ENCODE results near the gene CELF2.

The CELF2 gene

DNA sequence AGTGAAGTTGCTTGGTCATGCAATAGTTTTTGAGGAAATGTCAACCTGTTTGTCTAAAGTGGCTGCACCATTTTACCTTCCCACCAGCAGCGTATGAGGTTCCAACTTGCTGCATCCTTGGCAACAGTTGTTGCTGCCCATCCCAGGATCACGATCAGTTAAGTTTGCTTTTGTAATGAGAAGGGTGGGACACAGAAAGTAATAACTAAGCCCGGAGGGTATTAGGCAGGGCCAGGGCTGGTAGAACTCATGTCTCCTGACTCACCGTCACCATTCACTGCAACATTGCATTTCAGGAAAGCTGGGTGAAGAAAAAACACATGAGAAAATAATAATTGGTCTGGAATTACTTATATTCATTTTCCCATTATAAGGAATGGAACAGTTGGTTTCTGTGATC lies 25.4 kb downstream of the CELF2 start:
- Histone ChIP-seq H3K4me1 (ENCODE audit: insufficient read depth, low read length) (no peaks in the 10 kb centered on the region), H3K9me3 (ENCODE audit: low read length) (peaks cover 7% of the 10 kb centered on the region), H2AFZ (ENCODE audit: low read depth, low read length) (no peak overlapping the region), H3K4me3 (ENCODE audit: low read length) (no peak overlapping the region), H3K27me3 (ENCODE audit: insufficient read depth, low read length) (no peaks in the 10 kb centered on the region), H3K36me3 (ENCODE audit: insufficient read depth, low read length) (peaks cover 7% of the 10 kb centered on the region)

DNA sequence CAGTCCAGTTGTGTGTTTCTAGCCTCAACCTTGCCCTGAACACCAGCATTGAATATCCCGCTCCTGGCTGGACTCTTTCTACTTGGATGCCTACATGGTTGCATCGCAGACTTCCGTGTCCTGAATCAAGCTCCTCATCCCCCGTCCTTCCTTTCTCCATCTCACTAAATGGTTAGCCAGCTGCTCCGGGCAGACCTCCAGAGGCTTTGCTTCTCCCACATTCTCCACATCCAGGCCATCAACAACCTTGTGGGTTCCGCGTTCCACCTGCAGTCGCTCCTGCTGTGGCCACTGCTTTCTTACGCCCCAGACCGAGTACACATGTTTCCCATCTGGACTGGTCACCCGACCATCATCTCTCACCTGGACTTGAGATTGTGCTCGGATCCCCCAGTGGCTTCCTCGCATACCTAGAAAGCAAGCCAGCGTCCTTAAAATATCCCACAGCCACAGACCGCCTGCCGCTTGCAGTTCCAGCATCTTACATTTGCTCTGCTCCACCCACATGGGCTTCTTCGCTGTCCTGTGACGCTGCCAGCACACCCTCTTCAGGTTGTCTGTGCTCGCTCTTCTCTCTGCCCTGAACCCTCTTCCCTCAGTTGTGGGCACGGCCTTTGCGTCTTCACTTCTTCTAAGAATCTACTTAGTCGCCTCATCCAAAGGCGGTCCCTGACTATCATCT lies 25.9 kb downstream of the CELF2 start:
- Histone ChIP-seq H3K4me3 (ENCODE audit: low read length) (no peak overlapping the region), H3K36me3 (ENCODE audit: insufficient read depth, low read length) (peaks cover 7% of the 10 kb centered on the region), H2AFZ (ENCODE audit: low read depth, low read length) (no peak overlapping the region), H3K27me3 (ENCODE audit: insufficient read depth, low read length) (no peaks in the 10 kb centered on the region), H3K4me1 (ENCODE audit: insufficient read depth, low read length) (no peaks in the 10 kb centered on the region), H3K9me3 (ENCODE audit: low read length) (peaks cover 7% of the 10 kb centered on the region)

GRCh38 chr10:11045487-11045886 lies 27.8 kb downstream of the CELF2 start:
- no peak overlapping the region for H3K4me3 ChIP-seq (ENCODE audit: low read length)
- H3K9me3 ChIP-seq (ENCODE audit: low read length), result peaks cover 7% of the 10 kb centered on the region
- no peaks in the 10 kb centered on the region for H3K4me1 ChIP-seq (ENCODE audit: insufficient read depth, low read length)
- H3K36me3 ChIP-seq (ENCODE audit: insufficient read depth, low read length), result peaks cover 7% of the 10 kb centered on the region
- no peak overlapping the region for H2AFZ ChIP-seq (ENCODE audit: low read depth, low read length)
- H3K27me3 ChIP-seq (ENCODE audit: insufficient read depth, low read length), result no peaks in the 10 kb centered on the region

GRCh38 chr10:11045995-11046775 lies 28.5 kb downstream of the CELF2 start:
- Histone ChIP-seq H3K27me3 (ENCODE audit: insufficient read depth, low read length) (no peaks in the 10 kb centered on the region), H3K4me1 (ENCODE audit: insufficient read depth, low read length) (no peaks in the 10 kb centered on the region), H3K4me3 (ENCODE audit: low read length) (no peak overlapping the region), H3K36me3 (ENCODE audit: insufficient read depth, low read length) (peaks cover 7% of the 10 kb centered on the region), H3K9me3 (ENCODE audit: low read length) (peaks cover 7% of the 10 kb centered on the region), H2AFZ (ENCODE audit: low read depth, low read length) (no peak overlapping the region)

DNA sequence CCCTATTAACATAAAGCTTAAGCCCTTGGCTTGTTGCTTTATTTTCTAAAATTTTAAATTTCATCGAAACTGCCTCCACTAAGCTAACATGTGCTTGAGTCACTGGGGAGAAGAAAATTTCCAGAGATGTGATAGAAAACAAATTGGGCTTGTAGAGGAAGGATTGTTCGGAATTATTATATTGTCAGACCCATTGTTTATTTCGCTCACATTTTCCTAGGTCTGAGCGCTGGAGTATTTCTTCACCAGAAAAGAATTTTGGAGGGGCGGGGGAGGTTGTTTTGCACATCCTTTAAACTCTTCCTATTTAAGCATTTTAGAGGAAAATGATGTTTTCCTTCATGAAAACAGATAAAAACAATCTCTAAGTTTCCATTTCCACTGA lies 29.1 kb downstream of the CELF2 start:
- Histone ChIP-seq H3K36me3 (ENCODE audit: insufficient read depth, low read length) (peaks cover 7% of the 10 kb centered on the region), H3K4me1 (ENCODE audit: insufficient read depth, low read length) (no peaks in the 10 kb centered on the region), H3K27me3 (ENCODE audit: insufficient read depth, low read length) (no peaks in the 10 kb centered on the region), H3K9me3 (ENCODE audit: low read length) (peaks cover 7% of the 10 kb centered on the region), H3K4me3 (ENCODE audit: low read length) (no peak overlapping the region), H2AFZ (ENCODE audit: low read depth, low read length) (no peak overlapping the region)

- peaks cover 2% of the 10 kb centered on the region for H3K9me3 ChIP-seq (ENCODE audit: low read length)
- no peaks in the 10 kb centered on the region for H3K4me1 ChIP-seq (ENCODE audit: insufficient read depth, low read length)
- H3K27me3 ChIP-seq (ENCODE audit: insufficient read depth, low read length), result no peaks in the 10 kb centered on the region
- peaks cover 2% of the 10 kb centered on the region for H3K36me3 ChIP-seq (ENCODE audit: insufficient read depth, low read length)
- no peak overlapping the region for H3K4me3 ChIP-seq (ENCODE audit: low read length)
- H2AFZ ChIP-seq (ENCODE audit: low read depth, low read length), result no peak overlapping the region
Measured at GRCh38 chr10:11048707-11049278, 31.1 kb downstream of the CELF2 start.

- H3K4me3 ChIP-seq (ENCODE audit: low read length), result no peak overlapping the region
- H3K36me3 ChIP-seq (ENCODE audit: insufficient read depth, low read length), result no peaks in the 10 kb centered on the region
- no peak overlapping the region for H2AFZ ChIP-seq (ENCODE audit: low read depth, low read length)
- no peaks in the 10 kb centered on the region for H3K27me3 ChIP-seq (ENCODE audit: insufficient read depth, low read length)
- no peaks in the 10 kb centered on the region for H3K9me3 ChIP-seq (ENCODE audit: low read length)
- H3K4me1 ChIP-seq (ENCODE audit: insufficient read depth, low read length), result no peaks in the 10 kb centered on the region
Measured at GRCh38 chr10:11049806-11050205, 32.1 kb downstream of the CELF2 start.

DNA sequence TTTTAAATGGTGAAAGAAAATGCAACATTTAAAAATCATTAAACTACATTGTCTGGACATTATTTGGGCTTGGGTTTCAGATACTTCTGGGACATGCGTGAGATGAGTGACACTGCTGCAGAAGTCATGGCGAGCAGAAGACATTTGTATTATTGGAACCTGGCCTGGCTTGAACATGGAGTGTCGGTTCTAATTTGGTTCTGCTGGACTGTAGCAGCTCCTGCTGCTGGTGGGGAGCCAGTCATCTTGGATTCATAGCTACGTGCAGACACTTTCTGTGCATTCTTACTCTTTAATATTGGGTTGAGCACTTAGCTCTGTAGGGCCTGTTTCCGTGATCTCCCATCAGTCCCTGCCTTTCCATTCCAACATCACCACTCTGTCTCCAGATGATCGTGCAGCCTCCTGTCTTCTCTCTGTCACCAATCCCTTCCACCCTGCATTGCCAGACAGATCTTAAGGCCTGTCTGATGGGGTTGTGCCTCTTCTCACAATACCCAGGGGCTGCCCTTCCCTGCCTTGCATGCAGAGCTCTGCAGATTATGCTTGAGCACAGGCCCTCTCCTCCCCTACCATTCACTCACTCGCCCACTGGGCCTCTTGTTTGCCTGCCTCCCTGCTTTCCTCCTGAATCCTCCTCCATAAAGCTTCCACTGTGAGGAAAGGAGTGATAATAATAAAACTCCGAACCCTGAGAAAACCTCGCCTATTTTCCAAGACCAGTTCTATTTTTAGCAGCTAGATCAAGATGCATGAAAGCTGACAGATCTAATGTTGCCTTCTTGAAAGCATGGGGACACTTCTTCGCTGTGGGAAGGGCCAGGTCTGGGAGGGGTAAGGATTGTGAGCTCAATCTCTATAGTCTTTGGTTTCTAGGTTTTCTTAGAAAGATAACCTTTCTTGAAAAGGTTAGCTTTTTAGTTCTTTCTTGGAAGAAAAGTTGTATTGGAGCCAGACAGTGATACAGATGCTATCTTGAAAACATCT lies 32.9 kb downstream of the CELF2 start:
- no peak overlapping the region for H3K4me3 ChIP-seq (ENCODE audit: low read length)
- H3K9me3 ChIP-seq (ENCODE audit: low read length), result no peaks in the 10 kb centered on the region
- H3K36me3 ChIP-seq (ENCODE audit: insufficient read depth, low read length), result no peaks in the 10 kb centered on the region
- H3K27me3 ChIP-seq (ENCODE audit: insufficient read depth, low read length), result no peaks in the 10 kb centered on the region
- H2AFZ ChIP-seq (ENCODE audit: low read depth, low read length), result no peak overlapping the region
- H3K4me1 ChIP-seq (ENCODE audit: insufficient read depth, low read length), result no peaks in the 10 kb centered on the region

DNA sequence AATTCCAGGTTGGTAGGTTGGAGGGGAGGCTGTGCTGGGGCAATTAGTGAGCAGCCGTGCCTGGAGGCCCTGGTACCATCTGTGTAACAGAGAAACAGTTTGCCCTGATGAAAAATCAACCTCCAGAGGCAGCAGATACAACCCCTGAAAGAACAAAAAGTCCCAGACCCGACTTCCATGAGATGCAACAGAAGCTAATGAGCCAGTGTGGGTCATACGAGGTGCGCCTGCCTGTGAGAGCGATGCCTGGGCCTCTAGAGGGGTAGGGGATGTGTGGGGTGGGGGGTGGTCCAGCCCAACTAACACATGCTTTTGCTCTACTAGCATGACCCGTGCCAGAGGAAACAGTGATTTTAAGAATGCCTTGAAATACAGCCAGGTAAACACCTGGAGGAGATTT lies 39.3 kb downstream of the CELF2 start:
- no peak overlapping the region for H3K4me3 ChIP-seq (ENCODE audit: low read length)
- H3K4me1 ChIP-seq (ENCODE audit: insufficient read depth, low read length), result no peaks in the 10 kb centered on the region
- H3K36me3 ChIP-seq (ENCODE audit: insufficient read depth, low read length), result no peaks in the 10 kb centered on the region
- peaks cover 7% of the 10 kb centered on the region for H3K9me3 ChIP-seq (ENCODE audit: low read length)
- no peaks in the 10 kb centered on the region for H3K27me3 ChIP-seq (ENCODE audit: insufficient read depth, low read length)
- H2AFZ ChIP-seq (ENCODE audit: low read depth, low read length), result no peak overlapping the region

DNA sequence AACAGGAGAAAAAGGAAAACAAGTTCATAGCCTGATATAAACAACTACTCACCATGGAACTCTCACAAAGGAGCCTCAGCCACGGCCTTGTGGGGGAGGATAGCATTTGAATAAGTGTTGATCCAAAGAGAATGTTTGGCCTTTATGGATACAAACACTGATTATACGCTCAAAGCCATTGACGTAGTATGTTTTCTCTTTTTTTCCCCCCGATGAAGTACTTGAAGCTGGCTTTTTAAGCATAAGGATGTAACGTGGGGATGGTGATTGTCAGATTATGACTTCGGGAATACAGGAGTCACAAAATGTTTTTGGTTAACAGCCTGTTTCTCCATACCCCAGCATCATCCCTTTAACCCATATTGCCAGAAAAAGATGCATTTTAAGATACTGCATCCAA lies 39.8 kb downstream of the CELF2 start:
- no peak overlapping the region for H3K4me3 ChIP-seq (ENCODE audit: low read length)
- no peaks in the 10 kb centered on the region for H3K36me3 ChIP-seq (ENCODE audit: insufficient read depth, low read length)
- no peak overlapping the region for H2AFZ ChIP-seq (ENCODE audit: low read depth, low read length)
- no peaks in the 10 kb centered on the region for H3K27me3 ChIP-seq (ENCODE audit: insufficient read depth, low read length)
- H3K9me3 ChIP-seq (ENCODE audit: low read length), result peaks cover 8% of the 10 kb centered on the region
- H3K4me1 ChIP-seq (ENCODE audit: insufficient read depth, low read length), result no peaks in the 10 kb centered on the region

DNA sequence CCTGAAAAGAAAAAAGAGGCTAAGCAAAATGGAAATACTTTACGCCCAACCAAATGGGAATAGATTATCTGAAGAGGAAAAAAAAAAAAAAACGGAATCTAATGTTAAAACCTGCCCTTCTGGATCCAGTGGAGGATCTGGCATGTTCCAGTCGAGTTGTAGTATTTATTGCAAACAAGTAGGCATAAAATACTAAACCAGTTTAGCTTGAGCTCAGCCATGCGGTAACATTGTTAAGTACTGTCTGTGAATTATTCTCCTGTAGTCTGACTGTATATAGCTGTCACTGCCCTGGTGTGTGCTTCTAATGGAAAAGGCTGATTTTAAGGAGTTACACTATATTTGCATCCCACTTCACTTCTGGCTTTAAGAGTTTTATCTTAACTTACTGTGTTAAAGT lies 40.3 kb downstream of the CELF2 start:
- Histone ChIP-seq H3K4me3 (ENCODE audit: low read length) (no peak overlapping the region), H3K36me3 (ENCODE audit: insufficient read depth, low read length) (no peaks in the 10 kb centered on the region), H3K4me1 (ENCODE audit: insufficient read depth, low read length) (no peaks in the 10 kb centered on the region), H3K9me3 (ENCODE audit: low read length) (peaks cover 9% of the 10 kb centered on the region), H2AFZ (ENCODE audit: low read depth, low read length) (no peak overlapping the region), H3K27me3 (ENCODE audit: insufficient read depth, low read length) (no peaks in the 10 kb centered on the region)

DNA sequence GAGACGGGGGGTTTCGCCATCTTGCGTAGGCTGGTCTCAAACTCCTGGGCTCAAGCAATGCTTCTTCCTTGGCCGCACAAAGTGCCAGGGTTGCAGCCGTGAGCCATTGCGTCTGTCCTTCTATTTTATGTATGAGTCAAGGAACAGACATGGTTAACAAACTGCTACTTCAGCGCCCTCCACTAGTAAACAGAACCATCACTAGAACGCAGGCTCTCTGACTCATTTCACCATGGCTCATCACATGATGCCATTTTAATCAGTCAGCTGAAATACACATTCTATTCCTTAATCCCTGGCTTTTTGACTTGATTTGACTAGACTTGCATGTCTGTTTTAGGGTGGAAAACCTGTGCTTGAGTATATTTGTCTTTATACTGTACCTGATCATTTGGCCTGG lies 41.3 kb downstream of the CELF2 start:
- Histone ChIP-seq H3K36me3 (ENCODE audit: insufficient read depth, low read length) (no peaks in the 10 kb centered on the region), H2AFZ (ENCODE audit: low read depth, low read length) (no peak overlapping the region), H3K9me3 (ENCODE audit: low read length) (peaks cover 9% of the 10 kb centered on the region), H3K27me3 (ENCODE audit: insufficient read depth, low read length) (no peaks in the 10 kb centered on the region), H3K4me1 (ENCODE audit: insufficient read depth, low read length) (no peaks in the 10 kb centered on the region), H3K4me3 (ENCODE audit: low read length) (no peak overlapping the region)

GRCh38 chr10:11063856-11064255 lies 46.2 kb downstream of the CELF2 start:
- Histone ChIP-seq H3K9me3 (ENCODE audit: low read length) (peaks cover 11% of the 10 kb centered on the region), H3K27me3 (ENCODE audit: insufficient read depth, low read length) (no peaks in the 10 kb centered on the region), H2AFZ (ENCODE audit: low read depth, low read length) (no peak overlapping the region), H3K4me3 (ENCODE audit: low read length) (no peak overlapping the region), H3K4me1 (ENCODE audit: insufficient read depth, low read length) (no peaks in the 10 kb centered on the region), H3K36me3 (ENCODE audit: insufficient read depth, low read length) (no peaks in the 10 kb centered on the region)

All from neuron (in vitro differentiated cells).